NCI-H1694 treated with DMSO at 0.1 percent for 48 hours (cell line): ENCODE results near the gene DLX5.

Source experiments
- DNase-seq: peaks from one replicate; lab custom pipeline; 2025; lab: John Stamatoyannopoulos, UW

Gene DLX5

DNA sequence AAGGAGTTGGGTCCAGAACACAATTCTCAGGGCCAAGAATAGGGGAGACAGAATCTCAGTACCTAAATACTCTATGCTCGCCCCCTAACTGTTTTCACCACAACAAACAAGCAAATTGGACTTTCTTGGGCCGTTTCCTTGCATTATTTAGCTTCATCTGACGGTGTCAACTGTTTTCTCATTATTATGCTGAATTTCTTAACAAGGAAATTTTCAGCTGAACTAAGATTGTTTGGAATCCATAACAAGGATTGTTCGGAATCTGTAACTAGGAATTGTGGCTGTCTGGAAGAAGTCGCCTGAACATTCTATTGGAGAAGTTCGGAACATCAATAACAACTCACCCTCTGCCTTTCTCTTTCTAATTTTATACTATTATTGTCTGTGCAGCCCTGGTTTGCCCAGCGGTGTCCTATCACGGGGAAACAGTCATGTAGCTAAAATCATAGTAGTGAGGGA is 34.7 kb downstream of the DLX5 start:
- no peak for DNase-seq

DNA sequence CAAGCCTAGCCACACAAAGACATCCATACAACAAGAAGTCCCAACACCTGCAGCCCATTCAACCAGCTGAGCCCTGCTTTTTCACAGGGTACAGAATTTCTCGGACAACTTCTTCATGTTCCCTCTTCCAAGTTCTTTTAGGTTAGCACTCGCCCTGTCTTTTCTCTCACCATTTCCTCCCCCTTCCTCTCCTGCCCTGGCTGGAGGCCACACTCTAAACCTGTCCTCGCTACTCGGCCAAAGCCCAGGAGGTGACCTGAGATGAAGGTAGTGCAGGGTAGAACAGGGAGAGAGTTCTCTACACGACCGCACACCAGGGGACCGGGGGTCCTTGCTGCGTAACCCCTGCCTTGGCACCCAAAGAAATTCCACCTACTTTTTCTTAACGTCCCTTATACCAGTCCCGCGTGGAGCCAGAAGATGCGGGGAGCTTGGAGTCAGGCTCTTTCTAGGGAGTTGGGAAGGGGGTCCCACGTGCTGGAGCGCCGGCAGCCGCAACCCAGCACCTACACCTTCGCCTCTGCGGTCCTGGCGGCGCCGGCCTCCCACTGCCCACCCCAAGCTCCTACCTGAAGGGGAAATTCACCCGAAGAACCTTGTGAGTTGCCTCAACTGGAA is 35.3 kb downstream of the DLX5 start:
- DNase-seq = no peak

DNA sequence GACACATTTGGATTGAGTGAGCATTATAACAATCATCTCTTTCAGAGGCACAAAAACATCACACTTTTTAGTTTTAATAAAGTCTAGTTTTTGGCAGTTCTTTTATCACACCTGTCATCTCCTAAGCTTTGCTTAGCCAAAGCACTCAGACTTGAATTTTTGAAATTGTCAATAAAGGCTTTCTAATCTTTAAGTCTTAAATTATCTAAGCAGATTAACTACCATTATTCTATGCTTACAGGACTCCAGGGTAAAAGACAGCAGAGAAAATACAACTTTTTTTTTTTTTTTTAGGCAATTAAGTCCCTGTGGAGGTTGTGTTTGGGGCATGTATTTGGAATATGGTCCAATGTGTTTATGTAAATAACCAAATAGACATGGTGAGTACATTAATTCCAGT is 36.9 kb downstream of the DLX5 start:
- DNase-seq = no peak

DNA sequence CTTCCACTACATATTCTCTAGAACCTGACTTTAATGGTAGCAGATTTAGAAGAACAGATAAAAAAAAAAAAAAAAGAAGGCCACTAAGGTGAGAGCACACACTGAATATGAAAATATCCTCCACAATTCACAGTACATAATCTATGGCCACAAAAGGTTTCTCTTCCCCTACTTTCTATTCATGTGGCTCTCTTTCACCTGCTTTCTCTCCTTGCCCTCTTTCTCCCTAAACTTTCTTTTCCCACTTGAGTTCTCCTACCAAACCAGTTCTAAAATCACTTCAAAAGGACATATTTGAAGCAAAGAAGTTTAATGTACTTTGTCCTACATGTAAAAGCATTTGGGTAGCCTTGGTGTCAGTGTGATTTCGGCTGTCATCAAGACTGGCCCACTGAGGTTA is 37.7 kb downstream of the DLX5 start:
- DNase-seq = no peak

DNA sequence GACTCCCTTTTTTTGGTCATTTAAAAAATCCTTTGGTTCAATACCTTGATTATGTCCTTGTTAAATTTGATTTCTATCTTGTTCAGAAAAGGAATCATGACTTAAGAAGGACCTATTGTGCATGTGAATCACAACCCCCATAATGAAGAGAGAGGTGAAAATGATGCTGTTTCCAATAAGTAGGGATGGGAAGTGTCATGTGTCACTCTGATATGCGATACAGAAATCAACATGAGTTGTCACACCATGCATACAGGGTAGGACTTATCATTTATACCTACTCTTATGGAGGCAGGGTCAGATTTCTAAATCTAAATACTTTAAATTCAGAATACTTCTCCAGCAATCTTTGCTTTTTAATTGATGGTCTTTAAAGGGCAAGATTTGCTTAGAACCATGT is 38.6 kb downstream of the DLX5 start:
- no peak for DNase-seq

DNA sequence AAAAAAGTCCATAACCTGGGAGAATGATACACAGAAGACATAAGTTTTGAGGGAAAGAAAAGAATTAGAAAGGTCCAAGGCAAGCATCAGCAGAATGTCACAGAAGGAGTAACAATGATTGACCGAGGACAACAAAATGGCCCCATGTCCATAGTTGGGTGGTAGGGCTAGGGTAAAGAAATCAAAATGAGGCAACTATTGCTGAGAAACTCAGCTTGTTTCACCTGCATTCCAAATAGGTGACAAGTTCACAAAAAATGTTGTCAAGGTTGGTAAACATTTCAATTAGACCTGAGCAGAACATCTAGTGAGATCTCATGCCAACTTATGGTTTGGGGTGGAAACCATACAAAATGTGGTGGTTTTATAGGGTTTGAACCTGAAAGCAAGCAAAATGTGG is 42.0 kb downstream of the DLX5 start:
- DNase-seq = no peak

DNA sequence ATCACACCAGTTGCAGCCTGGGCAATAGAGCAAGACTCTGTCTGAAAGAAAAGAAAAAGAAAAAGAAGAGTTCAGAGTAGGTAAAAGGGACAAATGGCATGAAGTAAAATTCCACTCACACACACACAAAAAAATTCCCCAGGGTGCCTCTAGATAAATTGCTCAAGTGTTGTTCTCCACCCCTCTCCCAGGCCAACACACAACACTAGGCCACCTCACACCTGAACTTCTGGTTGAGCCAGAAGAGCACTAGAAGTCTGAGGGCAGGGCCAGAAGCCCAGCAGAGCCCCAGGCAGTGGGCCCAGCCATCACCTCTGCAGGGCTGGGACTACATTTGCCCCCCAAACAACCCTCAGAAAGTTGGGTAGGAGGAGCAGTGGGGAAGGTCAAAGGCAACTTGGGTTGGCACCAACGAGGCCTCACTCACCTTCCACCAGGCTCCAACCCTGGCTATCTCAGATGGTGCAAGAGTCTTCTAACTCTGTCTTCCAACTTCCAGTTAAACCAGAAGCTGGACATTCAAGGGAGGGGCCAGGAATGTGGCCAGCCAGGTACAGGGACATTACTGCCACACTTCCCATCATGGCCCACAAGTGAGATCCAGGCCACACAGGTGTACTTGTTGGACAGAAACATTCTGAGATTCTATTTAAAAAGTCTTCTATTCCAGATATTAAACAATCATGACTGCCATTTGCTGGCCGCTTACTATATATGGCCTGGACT is 44.9 kb downstream of the DLX5 start:
- DNase-seq = no peak

DNA sequence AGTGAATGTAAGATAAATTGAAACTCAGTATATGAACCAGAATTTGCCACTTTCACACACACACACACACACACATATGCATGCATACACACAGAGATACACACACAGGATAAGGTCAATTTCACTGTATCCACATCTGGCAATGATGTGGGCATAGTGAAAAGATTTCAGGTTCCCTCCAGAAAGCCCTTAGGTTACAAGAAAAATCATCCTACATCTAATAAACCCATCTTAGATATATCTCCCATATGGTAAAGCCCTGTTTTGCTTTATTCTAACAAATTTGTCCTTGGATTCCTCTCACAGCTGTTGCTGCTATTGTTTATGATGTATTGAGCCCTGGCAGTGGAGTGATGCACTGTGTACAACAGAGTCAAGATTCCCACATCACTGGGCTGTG is 47.2 kb downstream of the DLX5 start:
- DNase-seq = no peak

DNA sequence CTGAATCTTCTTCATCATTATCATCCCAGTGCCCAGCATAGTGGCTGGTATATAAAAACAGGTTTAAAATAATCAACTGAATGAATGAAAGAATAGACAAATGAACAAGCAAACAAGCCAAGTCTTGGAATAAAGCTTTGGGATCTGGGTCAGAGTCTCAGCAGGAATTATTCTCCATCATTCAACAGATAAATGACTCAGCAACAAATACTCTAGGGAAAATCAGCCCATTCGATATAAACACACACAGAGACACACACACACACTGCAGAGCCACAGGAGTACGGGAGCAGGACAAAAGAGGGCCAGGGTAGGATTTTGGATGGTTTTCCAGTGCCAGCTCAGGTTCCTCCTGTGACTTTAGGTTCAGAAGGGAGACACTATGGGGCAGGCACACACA is 48.5 kb downstream of the DLX5 start:
- no peak for DNase-seq

DNA sequence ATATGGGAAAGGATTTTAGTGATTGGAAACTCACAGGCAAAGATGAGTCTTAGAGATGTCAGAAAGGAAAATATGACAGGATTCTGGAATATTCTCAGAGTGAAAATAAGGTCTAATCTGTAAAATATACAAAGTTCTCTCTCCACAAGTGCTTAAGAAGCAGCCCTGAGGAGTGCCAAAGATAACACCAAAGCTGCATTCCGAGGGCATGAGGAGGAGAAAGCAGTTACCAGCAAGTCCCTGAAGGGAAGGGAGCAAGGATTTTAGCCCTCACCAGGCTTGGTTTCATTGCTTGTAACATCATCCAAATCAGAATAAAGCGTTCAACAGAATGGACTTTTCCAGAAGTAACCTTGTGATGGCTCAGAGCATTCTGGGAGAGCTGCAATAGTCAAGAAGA is 50.6 kb downstream of the DLX5 start:
- no peak for DNase-seq

DNA sequence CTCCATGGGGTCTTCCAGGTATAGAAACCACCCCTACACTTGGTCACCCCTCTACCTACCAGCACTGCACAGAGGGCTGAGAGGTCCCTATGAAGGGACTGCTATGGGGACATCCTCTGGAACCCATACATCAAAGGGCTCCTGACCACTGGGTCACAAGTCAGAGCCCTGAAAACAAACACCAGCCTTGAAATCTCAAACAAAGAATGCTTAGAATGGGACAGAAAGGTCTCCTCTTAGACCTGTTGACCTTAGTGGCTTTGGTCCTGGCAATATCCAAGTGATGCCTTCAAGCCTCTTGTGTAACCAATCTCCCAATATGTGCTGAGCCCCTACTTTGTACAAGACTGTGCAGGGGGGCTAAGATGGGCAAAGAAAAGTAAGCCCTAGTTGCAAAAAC is 53.9 kb downstream of the DLX5 start:
- DNase-seq = no peak
